HEK293 (cell line): ENCODE measurements around the gene ABR.

ENCODE experiments used
- CTCF ChIA-PET: fragments of 350-600 bp; formaldehyde crosslinking; extraction: SDS; loops from one replicate; lab custom pipeline; 2021; ENCODE audit warnings: antibody characterized with exemption; lab: Yijun Ruan, JAX
- POLR2A ChIA-PET: fragments of 300-600 bp; formaldehyde crosslinking; extraction: SDS; loops from one replicate; lab custom pipeline; 2020; ENCODE audit warnings: antibody characterized with exemption, inconsistent platforms; lab: Yijun Ruan, JAX
- H3K27ac ChIP-seq: fragments of 200-500 bp; sonication (Bioruptor generic); 2 replicates; pipeline ENCODE4 v1.5.1; 2014; ENCODE audit warnings: low read depth, low read length, control low read depth, inconsistent platforms; ENCODE audit errors: extremely low read depth
- H3K36me3 ChIP-seq, 2 experiments: fragments of 200-500 bp in 1 of 2; sonication (Bioruptor generic) in 1 of 2; 1 replicate in 1 of 2; 2 replicates in 1 of 2; pipeline ENCODE4 v1.5.1; 2014 to 2017; ENCODE audit warnings: inconsistent platforms in 2 of 2, low read length in 2 of 2; ENCODE audit not compliant: control insufficient read depth in 2 of 2, insufficient read depth in 1 of 2
- H3K4me1 ChIP-seq: fragments of 200-500 bp; sonication (Bioruptor generic); 2 replicates; pipeline ENCODE4 v1.5.1; 2014; ENCODE audit warnings: mild to moderate bottlenecking, low read length, inconsistent platforms; ENCODE audit not compliant: control insufficient read depth, insufficient read depth
- H3K4me3 ChIP-seq: 2 replicates; pipeline ENCODE4 v1.5.1; 2011; ENCODE audit warnings: low read depth, mild to moderate bottlenecking, control low read depth, low read length, moderate library complexity
- H3K9me3 ChIP-seq: fragments of 200-500 bp; sonication (Bioruptor generic); 2 replicates; pipeline ENCODE4 v1.5.1; 2014; ENCODE audit warnings: low read depth, low read length, inconsistent platforms; ENCODE audit not compliant: control insufficient read depth, insufficient read depth
- FEZF1 ChIP-seq: fragments of 450-650 bp; formaldehyde crosslinking; IDR thresholded peaks from 2 replicates; pipeline ENCODE4 v1.5.1; 2016; ENCODE audit warnings: missing biosample characterization, missing genetic modification characterization
- GLIS1 ChIP-seq: fragments of 450-650 bp; formaldehyde crosslinking; IDR thresholded peaks from 2 replicates; pipeline ENCODE4 v1.5.1; 2016; ENCODE audit warnings: missing biosample characterization, missing genetic modification characterization
- HOXC10 ChIP-seq: sonication (generic); formaldehyde crosslinking; IDR thresholded peaks from 2 replicates; pipeline ENCODE4 v1.8.1; 2023; ENCODE audit warnings: mild to moderate bottlenecking, missing genetic modification reagents
- KLF7 ChIP-seq: fragments of 450-650 bp; formaldehyde crosslinking; IDR thresholded peaks from 2 replicates; pipeline ENCODE4 v1.5.1; 2016; ENCODE audit warnings: missing biosample characterization, missing genetic modification characterization, borderline replicate concordance
- KLF8 ChIP-seq: fragments of 450-650 bp; formaldehyde crosslinking; IDR thresholded peaks from 2 replicates; pipeline ENCODE4 v1.5.1; 2016; ENCODE audit warnings: missing biosample characterization, missing genetic modification characterization
- OVOL3 ChIP-seq: fragments of 450-650 bp; formaldehyde crosslinking; IDR thresholded peaks from 2 replicates; pipeline ENCODE4 v1.5.1; 2016; ENCODE audit warnings: missing biosample characterization, missing genetic modification characterization
- YY1 ChIP-seq: fragments of 450-650 bp; formaldehyde crosslinking; IDR thresholded peaks from 2 replicates; pipeline ENCODE4 v1.5.1; 2018; ENCODE audit warnings: missing biosample characterization, missing genetic modification characterization
- ZBTB1 ChIP-seq: fragments of 450-650 bp; formaldehyde crosslinking; IDR thresholded peaks from 2 replicates; pipeline ENCODE4 v1.5.1; 2016; ENCODE audit warnings: missing biosample characterization, missing genetic modification characterization
- ZBTB21 ChIP-seq: fragments of 450-650 bp; formaldehyde crosslinking; IDR thresholded peaks from 2 replicates; pipeline ENCODE4 v1.5.1; 2017; ENCODE audit warnings: missing biosample characterization, missing genetic modification characterization
- ZBTB48 ChIP-seq: fragments of 450-650 bp; formaldehyde crosslinking; IDR thresholded peaks from 2 replicates; pipeline ENCODE4 v1.5.1; 2016; ENCODE audit warnings: missing biosample characterization, missing genetic modification characterization
- ZBTB8A ChIP-seq: fragments of 450-650 bp; formaldehyde crosslinking; IDR thresholded peaks from 2 replicates; pipeline ENCODE4 v1.5.1; 2016; ENCODE audit warnings: missing biosample characterization, missing genetic modification characterization
- ZFHX2 ChIP-seq: fragments of 450-650 bp; formaldehyde crosslinking; conservative IDR thresholded peaks from 2 replicates; pipeline ENCODE4 v1.5.1; 2016; ENCODE audit warnings: missing biosample characterization, missing genetic modification characterization
- ZFP37 ChIP-seq: fragments of 450-650 bp; formaldehyde crosslinking; IDR thresholded peaks from 2 replicates; pipeline ENCODE4 v1.5.1; 2016; ENCODE audit warnings: missing biosample characterization, missing genetic modification characterization
- ZFP69B ChIP-seq: fragments of 450-650 bp; formaldehyde crosslinking; IDR thresholded peaks from 2 replicates; pipeline ENCODE4 v1.5.1; 2016; ENCODE audit warnings: missing biosample characterization, missing genetic modification characterization
- ZNF169 ChIP-seq: fragments of 450-650 bp; formaldehyde crosslinking; IDR thresholded peaks from 2 replicates; pipeline ENCODE4 v1.5.1; 2016; ENCODE audit warnings: missing biosample characterization, missing genetic modification characterization
- ZNF2 ChIP-seq: fragments of 450-650 bp; formaldehyde crosslinking; IDR thresholded peaks from 2 replicates; pipeline ENCODE4 v1.5.1; 2016; ENCODE audit warnings: missing biosample characterization, missing genetic modification characterization
- ZNF223 ChIP-seq: fragments of 450-650 bp; formaldehyde crosslinking; IDR thresholded peaks from 2 replicates; pipeline ENCODE4 v1.5.1; 2016; ENCODE audit warnings: missing biosample characterization, missing genetic modification characterization
- ZNF394 ChIP-seq: fragments of 450-650 bp; formaldehyde crosslinking; IDR thresholded peaks from 2 replicates; pipeline ENCODE4 v1.5.1; 2016; ENCODE audit warnings: missing biosample characterization, missing genetic modification characterization, mild to moderate bottlenecking, moderate library complexity, borderline replicate concordance
- ZNF433 ChIP-seq: fragments of 450-650 bp; formaldehyde crosslinking; IDR thresholded peaks from 2 replicates; pipeline ENCODE4 v1.5.1; 2016; ENCODE audit warnings: missing biosample characterization, missing genetic modification characterization, low read depth
- ZNF549 ChIP-seq: fragments of 450-650 bp; IDR thresholded peaks from 2 replicates; pipeline ENCODE4 v1.5.1; 2018; ENCODE audit warnings: missing biosample characterization, missing genetic modification characterization, mild to moderate bottlenecking, inconsistent platforms, moderate library complexity
- ZNF596 ChIP-seq: fragments of 450-650 bp; IDR thresholded peaks from 2 replicates; pipeline ENCODE4 v1.5.0; 2018; ENCODE audit warnings: missing biosample characterization, mild to moderate bottlenecking, missing genetic modification characterization, moderate library complexity
- ZNF600 ChIP-seq: fragments of 450-650 bp; formaldehyde crosslinking; IDR thresholded peaks from 2 replicates; pipeline ENCODE4 v1.5.1; 2016; ENCODE audit warnings: missing biosample characterization, missing genetic modification characterization
- ZNF629 ChIP-seq: fragments of 450-650 bp; formaldehyde crosslinking; IDR thresholded peaks from 2 replicates; pipeline ENCODE4 v1.5.1; 2017; ENCODE audit warnings: missing biosample characterization, missing genetic modification characterization
- ZNF654 ChIP-seq: fragments of 450-650 bp; formaldehyde crosslinking; IDR thresholded peaks from 2 replicates; pipeline ENCODE4 v1.5.1; 2016; ENCODE audit warnings: low read depth, missing biosample characterization, missing genetic modification characterization
- ZNF830 ChIP-seq: fragments of 450-650 bp; IDR thresholded peaks from 2 replicates; pipeline ENCODE4 v1.5.0; 2018; ENCODE audit warnings: missing biosample characterization, missing genetic modification characterization, low read depth, mild to moderate bottlenecking, moderate library complexity
- TF ChIP-seq, protein P1 (sequence below): fragments of 450-650 bp; formaldehyde crosslinking; IDR thresholded peaks from 2 replicates; pipeline ENCODE4 v1.5.1; 2016; ENCODE audit warnings: missing biosample characterization, missing genetic modification characterization
- TF ChIP-seq, protein P2 (sequence below): fragments of 450-650 bp; IDR thresholded peaks from 2 replicates; pipeline ENCODE4 v1.5.1; 2018; ENCODE audit warnings: missing biosample characterization, mild to moderate bottlenecking, missing genetic modification characterization

The ABR gene

DNA sequence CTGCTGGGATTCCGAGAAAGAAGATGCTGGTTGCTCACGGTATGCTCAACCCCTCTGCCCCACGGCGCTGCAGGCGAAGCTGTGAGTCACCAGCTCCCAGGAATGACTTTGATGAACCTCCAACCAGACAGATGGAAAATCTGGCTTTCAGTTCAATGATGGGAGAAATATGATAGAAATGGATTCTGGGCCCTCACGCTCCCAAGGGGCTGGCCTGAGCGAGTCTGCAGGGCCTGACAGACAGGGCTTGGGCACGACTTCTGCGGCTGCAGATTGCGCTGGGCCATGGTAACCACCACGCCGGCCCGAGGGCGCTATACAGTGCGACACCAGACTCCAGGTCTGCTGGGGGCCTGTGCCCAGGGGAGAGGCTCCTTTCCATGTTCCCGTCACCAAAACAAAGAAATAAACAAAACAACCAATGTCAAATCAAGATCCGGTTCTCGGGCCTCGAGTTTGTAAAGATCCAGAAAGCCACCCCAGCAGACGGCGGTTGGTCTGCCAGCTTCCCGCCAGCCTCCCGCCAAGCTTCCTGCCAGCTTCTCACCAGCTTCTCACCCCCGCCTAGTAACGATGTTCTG lies 11.1 kb upstream of the ABR start:
- Histone ChIP-seq H3K4me3 (no peak overlapping the region), H3K36me3 (no peaks in the 10 kb centered on the region; a peak in 1 of 3 replicates), H3K9me3 (no peaks in the 10 kb centered on the region), H3K27ac (no peak overlapping the region), H3K4me1 (no peaks in the 10 kb centered on the region; the same call in 1 of the 2 replicates)
- CTCF ChIA-PET = interaction anchor here (0.5 to 7.0 kb wide), 3 partner anchors 8 to 69 kb away, joined by 4 to 75 read pairs (median 5); no protein-coding TSS in a partner anchor
- POLR2A ChIA-PET = no interaction called here
- no peak for TF ChIP-seq ZBTB1 (tag by site-specific recombination)
- TF ChIP-seq ZNF394 (tag by site-specific recombination) = peak; percentile 23; the same call in 1 of the 2 replicates
- TF ChIP-seq ZNF830 (tag by site-specific recombination) = no peak

DNA sequence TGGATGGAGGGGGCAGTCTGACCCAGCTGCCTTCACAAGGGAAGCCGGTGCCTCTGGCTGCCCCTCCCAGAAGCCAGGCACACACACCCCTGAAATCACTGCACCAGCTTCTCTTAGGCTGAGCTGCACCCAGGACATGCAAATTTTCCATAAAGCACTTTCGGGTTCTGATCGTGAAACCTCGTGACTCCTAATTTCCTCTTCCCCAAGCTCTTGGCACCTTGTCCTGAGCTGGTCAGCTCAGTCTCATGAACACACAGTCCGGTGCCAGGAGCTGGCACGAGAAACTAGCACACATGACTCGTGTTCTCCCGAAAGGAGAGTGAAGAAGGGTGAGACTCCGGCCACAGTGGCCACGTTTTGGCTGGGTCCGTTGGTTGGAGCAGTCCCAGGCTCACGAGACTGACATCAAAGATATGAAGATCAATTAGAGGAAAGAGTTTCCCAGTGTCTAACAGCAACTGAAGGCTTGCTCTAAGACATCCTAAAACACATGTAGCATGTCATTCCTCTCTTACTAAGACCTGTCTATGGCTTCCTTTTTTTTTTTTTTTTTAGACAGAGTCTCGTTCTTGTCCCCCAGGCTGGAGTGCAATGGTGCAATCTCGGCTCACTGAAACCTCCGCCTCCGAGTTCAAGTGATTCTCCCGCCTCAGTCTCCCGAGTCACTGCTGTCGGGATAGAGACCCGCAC lies 9.2 kb upstream of the ABR start:
- ChIA-PET POLR2A (no interaction called here), CTCF (interaction anchor here (0.7 to 7.0 kb wide), 9 partner anchors 10 to 1329 kb away, joined by 3 to 84 read pairs (median 8); no protein-coding TSS in a partner anchor)
- H3K36me3 ChIP-seq = no peaks in the 10 kb centered on the region
- no peaks in the 10 kb centered on the region for H3K9me3 ChIP-seq
- no peaks in the 10 kb centered on the region; the same call in 1 of the 2 replicates for H3K4me1 ChIP-seq
- H3K27ac ChIP-seq = no peak overlapping the region
- no peak for TF ChIP-seq ZNF629 (tag by site-specific recombination)
- no peak overlapping the region for H3K4me3 ChIP-seq

DNA sequence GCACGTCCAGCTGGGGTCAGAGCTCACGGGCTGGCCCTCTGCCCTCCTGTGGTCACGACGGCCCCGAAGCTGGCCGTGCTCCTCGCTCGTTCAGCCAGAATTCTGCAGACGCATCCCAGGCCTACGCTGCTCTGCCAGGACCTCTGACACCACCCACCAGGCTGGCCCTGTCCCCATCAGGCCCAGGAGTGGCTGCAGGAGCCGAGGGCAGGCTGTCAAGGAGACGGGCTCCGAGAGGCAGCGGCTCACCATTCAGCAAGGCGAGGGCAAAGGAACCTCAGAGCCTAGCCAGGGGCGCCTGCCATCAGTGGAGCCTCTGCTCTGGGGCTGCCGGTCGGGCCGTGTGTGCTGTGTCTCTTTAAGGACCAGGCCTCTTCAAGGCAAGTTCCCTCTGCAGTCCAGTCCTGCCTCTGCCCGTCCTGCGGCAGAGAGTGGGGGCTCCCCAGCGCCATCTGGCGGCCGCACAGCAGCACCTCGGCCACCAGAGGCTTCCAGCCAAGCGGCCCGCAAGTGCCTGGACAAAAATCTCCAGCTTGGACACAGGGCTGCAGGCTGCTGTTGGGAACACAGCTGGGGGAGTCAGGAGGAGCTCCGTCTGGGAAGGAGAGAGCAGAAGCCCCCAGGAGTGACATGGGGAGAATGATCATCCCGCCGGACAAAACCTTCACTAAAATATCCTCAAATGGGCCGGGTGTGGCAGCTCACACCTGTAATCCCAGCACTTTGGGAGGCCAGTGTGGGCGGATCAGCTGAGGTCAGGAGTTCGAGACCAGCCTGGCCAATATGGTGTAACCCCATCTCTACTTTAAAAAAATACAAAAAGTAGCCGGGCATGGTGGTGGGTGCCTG lies 7.4 kb upstream of the ABR start:
- Histone ChIP-seq H3K9me3 (no peaks in the 10 kb centered on the region), H3K36me3 (no peaks in the 10 kb centered on the region), H3K27ac (no peak overlapping the region), H3K4me3 (no peak overlapping the region), H3K4me1 (no peaks in the 10 kb centered on the region; the same call in 1 of the 2 replicates)
- ChIA-PET POLR2A (no interaction called here), CTCF (interaction anchor here (0.6 to 7.0 kb wide), 49 partner anchors 8 to 1998 kb away, joined by 3 to 84 read pairs (median 4); no protein-coding TSS in a partner anchor)
- TF ChIP-seq ZBTB48 (tag by site-specific recombination) (0 out of 2 replicates have a peak, but pooled peaks have one; percentile 15), KLF7 (tag by site-specific recombination) (no peak), ZNF596 (tag by site-specific recombination) (no peak), ZNF2 (tag by site-specific recombination) (0 out of 2 replicates have a peak, but pooled peaks have one; percentile 41), HOXC10 (no peak), KLF8 (tag by site-specific recombination) (0 out of 2 replicates have a peak, but pooled peaks have one; percentile 25), ZFHX2 (peak; percentile 45), ZNF223 (tag by site-specific recombination) (no peak), ZNF169 (tag by site-specific recombination) (0 out of 2 replicates have a peak, but pooled peaks have one; percentile 11), ZNF629 (tag by site-specific recombination) (peak; percentile 39; the same call in 1 of the 2 replicates), ZNF549 (no peak), OVOL3 (no peak), GLIS1 (peak; percentile 38), ZBTB21 (no peak), ZFP37 (tag by site-specific recombination) (no peak), ZNF433 (tag by site-specific recombination) (no peak), ZNF654 (tag by site-specific recombination) (peak; percentile 59), ZBTB8A (no peak), FEZF1 (tag by site-specific recombination) (no peak), YY1 (no peak), ZFP69B (no peak), ZNF600 (no peak)
- TF ChIP-seq, protein P1, sequence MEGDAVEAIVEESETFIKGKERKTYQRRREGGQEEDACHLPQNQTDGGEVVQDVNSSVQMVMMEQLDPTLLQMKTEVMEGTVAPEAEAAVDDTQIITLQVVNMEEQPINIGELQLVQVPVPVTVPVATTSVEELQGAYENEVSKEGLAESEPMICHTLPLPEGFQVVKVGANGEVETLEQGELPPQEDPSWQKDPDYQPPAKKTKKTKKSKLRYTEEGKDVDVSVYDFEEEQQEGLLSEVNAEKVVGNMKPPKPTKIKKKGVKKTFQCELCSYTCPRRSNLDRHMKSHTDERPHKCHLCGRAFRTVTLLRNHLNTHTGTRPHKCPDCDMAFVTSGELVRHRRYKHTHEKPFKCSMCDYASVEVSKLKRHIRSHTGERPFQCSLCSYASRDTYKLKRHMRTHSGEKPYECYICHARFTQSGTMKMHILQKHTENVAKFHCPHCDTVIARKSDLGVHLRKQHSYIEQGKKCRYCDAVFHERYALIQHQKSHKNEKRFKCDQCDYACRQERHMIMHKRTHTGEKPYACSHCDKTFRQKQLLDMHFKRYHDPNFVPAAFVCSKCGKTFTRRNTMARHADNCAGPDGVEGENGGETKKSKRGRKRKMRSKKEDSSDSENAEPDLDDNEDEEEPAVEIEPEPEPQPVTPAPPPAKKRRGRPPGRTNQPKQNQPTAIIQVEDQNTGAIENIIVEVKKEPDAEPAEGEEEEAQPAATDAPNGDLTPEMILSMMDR (tag by site-specific recombination) = peak; percentile 98
- TF ChIP-seq, protein P2, sequence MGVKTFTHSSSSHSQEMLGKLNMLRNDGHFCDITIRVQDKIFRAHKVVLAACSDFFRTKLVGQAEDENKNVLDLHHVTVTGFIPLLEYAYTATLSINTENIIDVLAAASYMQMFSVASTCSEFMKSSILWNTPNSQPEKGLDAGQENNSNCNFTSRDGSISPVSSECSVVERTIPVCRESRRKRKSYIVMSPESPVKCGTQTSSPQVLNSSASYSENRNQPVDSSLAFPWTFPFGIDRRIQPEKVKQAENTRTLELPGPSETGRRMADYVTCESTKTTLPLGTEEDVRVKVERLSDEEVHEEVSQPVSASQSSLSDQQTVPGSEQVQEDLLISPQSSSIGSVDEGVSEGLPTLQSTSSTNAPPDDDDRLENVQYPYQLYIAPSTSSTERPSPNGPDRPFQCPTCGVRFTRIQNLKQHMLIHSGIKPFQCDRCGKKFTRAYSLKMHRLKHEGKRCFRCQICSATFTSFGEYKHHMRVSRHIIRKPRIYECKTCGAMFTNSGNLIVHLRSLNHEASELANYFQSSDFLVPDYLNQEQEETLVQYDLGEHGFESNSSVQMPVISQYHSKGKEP (tag by site-specific recombination) = no peak
